ENCODE data around the gene PTPRC. TPM values are rescaled to one million over a fixed set of nuclear protein-coding genes. Genes with fewer than 3 reads are reported as not detected.

PTPRC gene
- total RNA-seq, 3 donors from 2014 or later (not counting 1 experiment from before 2014, with no cell fraction given): 1,142 to 1,334 (median 1,200) TPM

GRCh38 chr1:198619375-198620140, 19.3 kb upstream of the PTPRC start:
- no peak for ATAC-seq
- H3K4me1 ChIP-seq (ENCODE audit: control insufficient read depth, insufficient read depth, low read length): peaks cover 61% of the 10 kb centered on the region

DNA sequence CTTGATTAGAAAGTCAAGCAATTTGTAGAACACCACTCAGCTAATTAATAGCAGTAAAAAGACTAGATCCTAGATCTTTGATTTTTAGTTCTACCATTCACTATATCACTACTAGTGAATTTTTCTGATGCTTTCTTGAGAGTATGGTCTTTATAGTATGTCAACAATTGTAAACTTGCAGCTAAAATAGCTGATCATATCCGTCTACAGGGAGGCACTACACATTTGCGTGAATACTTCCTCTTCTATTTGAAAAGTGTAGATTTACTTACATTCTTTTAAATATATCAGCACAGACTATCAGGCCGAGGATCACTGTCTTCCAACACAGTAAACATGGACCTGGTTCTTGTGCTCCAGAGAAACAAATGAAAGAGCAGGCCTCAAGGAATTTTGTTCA, 18.6 kb upstream of the PTPRC start:
- Mint-ChIP-seq H3K36me3 (no peaks in the 10 kb centered on the region), H3K27ac (peak overlapping the region; percentile 91 to 99)
- no peak for ATAC-seq

More at GRCh38 chr1:198619375-198620140, 19.3 kb upstream of the PTPRC start:
- Mint-ChIP-seq H3K9me3 (no peaks in the 10 kb centered on the region), H3K27me3 (ENCODE audit: low read depth in 2 of 2) (no peaks in the 10 kb centered on the region), H3K4me1 (peaks cover 80 to 82% of the 10 kb centered on the region in 2 donors), H3K36me3 (no peaks in the 10 kb centered on the region), H3K4me3 (peak overlapping the region; percentile 95), H3K27ac (peak overlapping the region; percentile 91 to 99)
- TF ChIP-seq CTCF (IDR thresholded peaks at IDR 0.05): no peak
- Histone ChIP-seq H3K36me3 (ENCODE audit: control insufficient read depth, insufficient read depth, low read length) (no peaks in the 10 kb centered on the region), H3K9me3 (ENCODE audit: control insufficient read depth, insufficient read depth, low read length) (no peaks in the 10 kb centered on the region), H3K4me3 (ENCODE audit: low read length) (no peak overlapping the region), H3K27me3 (ENCODE audit: control insufficient read depth, insufficient read depth, low read length) (no peaks in the 10 kb centered on the region), H3K27ac (ENCODE audit: low read length) (peak overlapping the region; percentile 94)
- WGBS (ENCODE audit: insufficient coverage): 60% methylated on average over 4 of the region's 5 CpGs
- peak in 1 of 2 donors; percentile 55 for DNase-seq
- intact Hi-C loops (cut with micrococcal nuclease): loop anchor here (2.0 to 5.0 kb wide), 2 partner anchors 38 to 63 kb away; no protein-coding TSS in a partner anchor

GRCh38 chr1:198620951-198621824, 17.7 kb upstream of the PTPRC start:
- H3K27me3 ChIP-seq (ENCODE audit: control insufficient read depth, insufficient read depth, low read length): no peaks in the 10 kb centered on the region
- intact Hi-C loops (cut with micrococcal nuclease): loop anchor here (1.0 to 5.0 kb wide), 5 partner anchors 18 to 101 kb away; partner anchors contain the start of gene PTPRC
- H3K36me3 ChIP-seq (ENCODE audit: control insufficient read depth, insufficient read depth, low read length): no peaks in the 10 kb centered on the region
- H3K27ac Mint-ChIP-seq: peak overlapping the region; percentile 91 to 99
- peak overlapping the region; percentile 95 for H3K4me3 Mint-ChIP-seq
- DNase-seq: peak; percentile 53 to 86
- peak overlapping the region; percentile 16 for H3K4me3 ChIP-seq (ENCODE audit: low read length)
- no peaks in the 10 kb centered on the region for H3K9me3 ChIP-seq (ENCODE audit: control insufficient read depth, insufficient read depth, low read length)
- H3K4me1 ChIP-seq (ENCODE audit: control insufficient read depth, insufficient read depth, low read length): peaks cover 54% of the 10 kb centered on the region
- peaks cover 78 to 81% of the 10 kb centered on the region in 2 donors for H3K4me1 Mint-ChIP-seq
- no peaks in the 10 kb centered on the region for H3K36me3 Mint-ChIP-seq
- H3K27me3 Mint-ChIP-seq (ENCODE audit: low read depth in 2 of 2): no peaks in the 10 kb centered on the region
- H3K9me3 Mint-ChIP-seq: no peaks in the 10 kb centered on the region
- WGBS (ENCODE audit: insufficient coverage): under 1% methylated on average over 10 of the region's 10 CpGs
- peak; percentile 70 to 87 (median 83) for ATAC-seq
- H3K27ac ChIP-seq (ENCODE audit: low read length): peak overlapping the region; percentile 94
- no peak for TF ChIP-seq CTCF (IDR thresholded peaks at IDR 0.05)

More for the DNA sequence above, 18.6 kb upstream of the PTPRC start:
- no peak for TF ChIP-seq CTCF (IDR thresholded peaks at IDR 0.05)
- peak in 1 of 2 donors; percentile 37 for DNase-seq
- no peaks in the 10 kb centered on the region for H3K9me3 Mint-ChIP-seq
- Histone ChIP-seq H3K36me3 (ENCODE audit: control insufficient read depth, insufficient read depth, low read length) (no peaks in the 10 kb centered on the region), H3K9me3 (ENCODE audit: control insufficient read depth, insufficient read depth, low read length) (no peaks in the 10 kb centered on the region), H3K4me3 (ENCODE audit: low read length) (no peak overlapping the region), H3K27ac (ENCODE audit: low read length) (peak overlapping the region; percentile 94), H3K4me1 (ENCODE audit: control insufficient read depth, insufficient read depth, low read length) (peaks cover 59% of the 10 kb centered on the region), H3K27me3 (ENCODE audit: control insufficient read depth, insufficient read depth, low read length) (no peaks in the 10 kb centered on the region)
- WGBS (ENCODE audit: insufficient coverage): 18% methylated on average over 1 of the region's 3 CpGs
- peak overlapping the region; percentile 95 for H3K4me3 Mint-ChIP-seq
- H3K27me3 Mint-ChIP-seq (ENCODE audit: low read depth in 2 of 2): no peaks in the 10 kb centered on the region
- peaks cover 80 to 81% of the 10 kb centered on the region in 2 donors for H3K4me1 Mint-ChIP-seq
- intact Hi-C loops (cut with micrococcal nuclease): loop anchor here (2.0 to 5.0 kb wide), 2 partner anchors 37 to 63 kb away; no protein-coding TSS in a partner anchor

Data from natural killer cell (primary cell).